AG04450 (cell line): ENCODE measurements around the gene CLTCL1. TPM values are rescaled to one million over a fixed set of nuclear protein-coding genes. Genes with fewer than 3 reads are reported as not detected.

Experiments
- CTCF ChIA-PET: fragments of 300-600, 350-600 bp; formaldehyde crosslinking; extraction: SDS; loops from one replicate; lab custom pipeline; 2022; ENCODE audit warnings: antibody characterized with exemption, inconsistent platforms; lab: Charles Lee
- POLR2A ChIA-PET: fragments of 350-600 bp; formaldehyde crosslinking; extraction: SDS; loops from one replicate; lab custom pipeline; 2021; ENCODE audit warnings: antibody characterized with exemption, inconsistent platforms; lab: Yijun Ruan, JAX
- DNase-seq: peaks from one replicate; pipeline ENCODE4 v3.0.0-alpha.2; 2011; ENCODE audit warnings: low read depth, low spot score
- H3K27ac ChIP-seq: one replicate; pipeline ENCODE4 v1.5.1; 2012; ENCODE audit warnings: low read depth, low read length, control low read depth
- H3K27me3 ChIP-seq: one replicate; pipeline ENCODE4 v1.6.0; 2012; ENCODE audit warnings: low read length; ENCODE audit not compliant: control insufficient read depth, insufficient read depth
- H3K4me3 ChIP-seq: 2 replicates; pipeline ENCODE4 v1.5.1; 2011; ENCODE audit warnings: mild to moderate bottlenecking, low read depth, low read length, control low read depth
- H3K9me3 ChIP-seq: 2 replicates; pipeline ENCODE4 v1.5.1; 2012; ENCODE audit warnings: low read length; ENCODE audit not compliant: control insufficient read depth, insufficient read depth
- polyA plus RNA-seq: library from polyadenylated mRNA; depleted of rRNA; stranded (reverse); fragments of >200 nt; gene quantifications from 2 replicates; pipeline ENCODE4 v1.2.3, GENCODE V29; 2011
- TF ChIP-seq, protein P1 (sequence below): IDR thresholded peaks from 2 replicates; pipeline ENCODE4 v1.5.1; 2011; ENCODE audit warnings: low read depth, low read length, control low read depth, inconsistent platforms

The CLTCL1 gene
- polyA plus RNA-seq, 1 experiment: 6.6 TPM

DNA sequence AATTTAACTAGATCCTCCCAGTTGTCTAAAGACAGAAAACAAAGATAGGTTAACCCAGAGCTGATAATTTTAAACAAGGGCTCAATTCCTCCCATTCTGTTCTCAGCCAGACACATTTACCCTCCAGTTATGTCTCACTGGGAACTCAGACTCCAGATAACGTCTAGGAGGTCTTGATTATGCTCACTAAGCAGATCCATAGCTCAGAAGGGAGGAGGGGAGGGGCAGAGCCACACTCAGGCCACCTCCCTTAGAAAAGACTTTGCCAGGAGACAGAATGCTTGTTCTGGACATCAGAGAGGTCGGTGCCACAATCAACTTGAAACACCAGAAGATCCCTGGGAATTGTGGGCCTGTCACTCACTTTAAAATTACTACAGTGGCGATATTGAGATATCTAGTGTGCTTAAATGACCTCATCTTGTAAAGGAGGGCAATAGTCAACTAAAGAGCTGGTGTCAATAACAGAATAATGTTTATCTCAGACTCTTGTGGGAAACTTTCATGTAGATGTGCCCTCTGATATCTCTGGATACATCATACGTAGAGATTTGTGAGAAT, 83.2 kb downstream of the CLTCL1 start:
- Histone ChIP-seq H3K4me3 (no peak overlapping the region), H3K27me3 (no peaks in the 10 kb centered on the region), H3K9me3 (no peaks in the 10 kb centered on the region), H3K27ac (no peak overlapping the region)
- POLR2A ChIA-PET: no interaction called here
- TF ChIP-seq, protein P1, sequence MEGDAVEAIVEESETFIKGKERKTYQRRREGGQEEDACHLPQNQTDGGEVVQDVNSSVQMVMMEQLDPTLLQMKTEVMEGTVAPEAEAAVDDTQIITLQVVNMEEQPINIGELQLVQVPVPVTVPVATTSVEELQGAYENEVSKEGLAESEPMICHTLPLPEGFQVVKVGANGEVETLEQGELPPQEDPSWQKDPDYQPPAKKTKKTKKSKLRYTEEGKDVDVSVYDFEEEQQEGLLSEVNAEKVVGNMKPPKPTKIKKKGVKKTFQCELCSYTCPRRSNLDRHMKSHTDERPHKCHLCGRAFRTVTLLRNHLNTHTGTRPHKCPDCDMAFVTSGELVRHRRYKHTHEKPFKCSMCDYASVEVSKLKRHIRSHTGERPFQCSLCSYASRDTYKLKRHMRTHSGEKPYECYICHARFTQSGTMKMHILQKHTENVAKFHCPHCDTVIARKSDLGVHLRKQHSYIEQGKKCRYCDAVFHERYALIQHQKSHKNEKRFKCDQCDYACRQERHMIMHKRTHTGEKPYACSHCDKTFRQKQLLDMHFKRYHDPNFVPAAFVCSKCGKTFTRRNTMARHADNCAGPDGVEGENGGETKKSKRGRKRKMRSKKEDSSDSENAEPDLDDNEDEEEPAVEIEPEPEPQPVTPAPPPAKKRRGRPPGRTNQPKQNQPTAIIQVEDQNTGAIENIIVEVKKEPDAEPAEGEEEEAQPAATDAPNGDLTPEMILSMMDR: no peak
- CTCF ChIA-PET: interaction anchor here (0.6 to 1.1 kb wide), 2 partner anchors 22 to 29 kb away, joined by 5 to 6 read pairs; no protein-coding TSS in a partner anchor
- no peak for DNase-seq

DNA sequence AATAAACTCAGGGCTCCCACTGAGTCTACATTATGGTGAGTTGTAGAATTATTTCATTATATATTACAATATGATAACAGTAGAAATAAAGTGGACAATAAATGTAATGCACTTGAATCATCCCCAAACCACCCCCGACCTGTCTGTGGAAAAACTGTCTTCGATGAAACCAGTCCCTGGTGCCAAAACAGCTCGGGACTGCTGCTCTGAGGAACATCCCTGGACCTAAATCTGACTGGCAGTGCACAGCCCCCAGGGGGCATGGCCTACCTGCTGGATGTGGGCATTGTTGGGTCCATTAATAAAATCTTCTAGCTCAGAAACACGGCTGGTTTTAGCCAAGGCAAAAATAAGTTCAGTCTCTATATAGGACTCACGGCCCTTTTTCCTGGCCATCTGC, 83.6 kb downstream of the CLTCL1 start:
- POLR2A ChIA-PET: no interaction called here
- H3K27ac ChIP-seq: no peak overlapping the region

DNA sequence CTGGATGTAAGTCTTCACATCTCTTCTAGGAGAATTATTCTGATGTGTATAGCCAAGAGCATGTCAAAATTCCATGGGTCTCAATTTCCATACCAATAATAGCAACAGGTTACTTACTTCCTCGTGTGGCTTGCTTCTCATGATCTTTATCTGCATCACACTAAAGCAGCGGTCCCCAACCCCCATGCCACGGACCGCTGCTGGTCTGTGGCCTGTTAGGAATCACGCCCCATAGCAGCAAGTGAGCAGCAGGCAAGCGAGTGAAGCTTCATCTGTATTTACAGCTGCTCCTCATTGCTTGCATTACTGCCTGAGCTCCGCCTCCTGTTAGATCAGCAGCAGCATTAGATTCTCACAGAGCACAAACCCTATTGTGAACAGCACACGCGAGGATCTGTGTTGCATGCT, 84.1 kb downstream of the CLTCL1 start:
- CTCF ChIA-PET: no interaction called here
- DNase-seq: no peak
- Histone ChIP-seq H3K4me3 (no peak overlapping the region), H3K9me3 (no peaks in the 10 kb centered on the region; the same call in 1 of the 2 replicates), H3K27ac (no peak overlapping the region), H3K27me3 (no peaks in the 10 kb centered on the region)
- TF ChIP-seq, protein P1: no peak
- POLR2A ChIA-PET: no interaction called here

More for the DNA sequence above, 83.6 kb downstream of the CLTCL1 start:
- CTCF ChIA-PET: interaction anchor here (0.6 kb wide), 1 partner anchor 21 kb away, joined by 6 read pairs; no protein-coding TSS in a partner anchor
- Histone ChIP-seq H3K27me3 (no peaks in the 10 kb centered on the region), H3K4me3 (no peak overlapping the region), H3K9me3 (no peaks in the 10 kb centered on the region)
- TF ChIP-seq, protein P1: no peak
- DNase-seq: no peak

DNA sequence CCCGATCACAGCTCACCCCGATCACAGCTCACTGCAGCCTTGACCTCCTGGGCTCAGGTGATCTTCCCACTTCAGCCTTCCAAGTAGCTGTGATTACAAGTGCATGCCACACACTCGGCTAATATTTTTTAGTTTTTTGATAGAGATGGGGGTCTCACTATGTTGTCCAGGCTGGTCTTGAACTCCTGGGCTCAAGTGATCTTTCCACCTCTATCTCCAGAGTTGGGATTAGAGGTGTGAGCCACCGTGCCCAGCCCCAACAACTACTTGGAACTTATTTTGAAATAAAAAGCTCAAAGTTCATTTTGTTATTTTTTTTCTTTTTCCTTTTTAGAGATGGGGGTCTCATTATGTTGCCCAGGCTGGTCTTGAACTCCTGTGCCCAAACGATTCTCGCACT, 85.2 kb downstream of the CLTCL1 start:
- Histone ChIP-seq H3K9me3 (no peaks in the 10 kb centered on the region; the same call in 1 of the 2 replicates), H3K4me3 (no peak overlapping the region), H3K27ac (no peak overlapping the region), H3K27me3 (no peaks in the 10 kb centered on the region)
- DNase-seq: no peak
- ChIA-PET CTCF (interaction anchor here (0.7 kb wide), 1 partner anchor 290 kb away, joined by 3 read pairs; no protein-coding TSS in a partner anchor), POLR2A (no interaction called here)
- TF ChIP-seq, protein P1: no peak

DNA sequence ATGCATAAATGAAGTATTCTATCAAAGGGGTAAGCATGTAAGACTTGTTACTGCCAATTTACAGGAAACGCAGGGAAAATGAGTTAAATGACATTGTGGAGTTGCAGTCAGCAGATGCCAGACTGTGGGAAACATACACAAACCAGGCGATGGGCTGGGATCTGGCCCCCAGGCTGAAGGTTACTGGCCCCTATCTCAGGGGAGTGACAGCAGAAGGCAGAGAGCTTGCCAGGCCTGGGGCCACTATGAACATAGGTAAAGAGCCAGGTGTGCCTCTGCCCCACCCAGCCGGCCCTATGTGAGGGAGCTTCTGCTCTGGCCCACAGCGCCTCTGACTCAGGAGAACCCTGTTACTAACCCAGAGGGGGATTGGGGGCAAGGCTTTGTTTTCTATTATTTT, 86.9 kb downstream of the CLTCL1 start:
- no peak for DNase-seq
- ChIA-PET CTCF (no interaction called here), POLR2A (no interaction called here)
- Histone ChIP-seq H3K27me3 (no peaks in the 10 kb centered on the region), H3K27ac (no peak overlapping the region), H3K9me3 (no peaks in the 10 kb centered on the region; the same call in 1 of the 2 replicates), H3K4me3 (no peak overlapping the region)
- TF ChIP-seq, protein P1: no peak
